T47D (cell line): ENCODE data around the gene CMIP.
A peak's percentile ranks its signal among the peaks of the same experiment; 100 is the strongest.
"Not testable (repeated sequence)": the region's sequence is repeated elsewhere in the genome, so short reads cannot be mapped to it uniquely, and the experiment has no call there.

Source experiments
- DNase-seq, 2 experiments: peaks; one replicate each; pipeline versions ENCODE4 v3.0.0 to v3.0.0-alpha.2; 2011 to 2012; ENCODE audit warnings: low read depth in 1 of 2, low spot score in 1 of 2
- JUND ChIP-seq: IDR thresholded peaks from 2 replicates; pipeline ENCODE4 v1.6.1; 2012; ENCODE audit warnings: low read depth
- in situ Hi-C: cut with HindIII; loops from 2 replicates; pipeline ENCODE4 v1.10.0; 2016; ENCODE audit warnings: low sequenced_read_pairs, low pct_unique_long_range_greater_than_20kb

The CMIP gene

GRCh38 chr16:81520560-81521135, 76.0 kb downstream of the CMIP start:
- in situ Hi-C loops, result no loop called here
- DNase-seq, result no peak
- no peak for TF ChIP-seq JUND

- TF ChIP-seq JUND, result no peak
- in situ Hi-C loops, result no loop called here
- DNase-seq, result no peak
Observed at GRCh38 chr16:81521141-81521626, 76.6 kb downstream of the CMIP start.

GRCh38 chr16:81522108-81522701, 77.6 kb downstream of the CMIP start:
- DNase-seq, result peak; percentile 58 to 87
- in situ Hi-C loops, result no loop called here
- TF ChIP-seq JUND, result no peak

GRCh38 chr16:81522851-81523250, 78.2 kb downstream of the CMIP start:
- in situ Hi-C loops, DNase-seq: not testable (repeated sequence)

- in situ Hi-C loops, result no loop called here
- no peak for TF ChIP-seq JUND
- peak in 1 of 2 experiments; percentile 60 for DNase-seq
Observed at GRCh38 chr16:81523387-81524115, 78.9 kb downstream of the CMIP start.

GRCh38 chr16:81524382-81524781, 79.8 kb downstream of the CMIP start:
- in situ Hi-C loops, result no loop called here
- TF ChIP-seq JUND, result no peak
- no peak for DNase-seq

GRCh38 chr16:81524885-81525284, 80.3 kb downstream of the CMIP start:
- in situ Hi-C loops, DNase-seq: not testable (repeated sequence)

- TF ChIP-seq JUND, result no peak
- in situ Hi-C loops, result no loop called here
- DNase-seq, result no peak
Observed at GRCh38 chr16:81526199-81526598, 81.6 kb downstream of the CMIP start.

GRCh38 chr16:81526935-81527334, 82.3 kb downstream of the CMIP start:
- in situ Hi-C loops, result no loop called here
- TF ChIP-seq JUND, result no peak
- peak in 1 of 2 experiments; percentile 51 for DNase-seq

- TF ChIP-seq JUND, result no peak
- in situ Hi-C loops, result no loop called here
- peak in 1 of 2 experiments; percentile 78 for DNase-seq
Observed at GRCh38 chr16:81527477-81528178, 83.0 kb downstream of the CMIP start.

- no peak for TF ChIP-seq JUND
- in situ Hi-C loops, result no loop called here
- DNase-seq, result no peak
Observed at GRCh38 chr16:81528256-81528655, 83.6 kb downstream of the CMIP start.

- in situ Hi-C loops, result no loop called here
- TF ChIP-seq JUND, result no peak
- DNase-seq, result no peak
Observed at GRCh38 chr16:81530296-81530721, 85.7 kb downstream of the CMIP start.

GRCh38 chr16:81530814-81531213, 86.2 kb downstream of the CMIP start:
- no peak for TF ChIP-seq JUND
- in situ Hi-C loops, result no loop called here
- no peak for DNase-seq
